CD4-positive, alpha-beta T cell treated with Interferon gamma for 1 hour (primary cell): ENCODE measurements around the gene RNF183.
A peak's percentile ranks its signal among the peaks of the same experiment; 100 is the strongest.
"Not testable (repeated sequence)": the region's sequence is repeated elsewhere in the genome, so short reads cannot be mapped to it uniquely, and the experiment has no call there.

ENCODE experiments used
- DNase-seq: peaks from one replicate; pipeline ENCODE4 v3.0.0-alpha.2; 2020

RNF183 gene

GRCh38 chr9:113315231-113315630 lies 12.1 kb upstream of the RNF183 start:
- no peak for DNase-seq

DNA sequence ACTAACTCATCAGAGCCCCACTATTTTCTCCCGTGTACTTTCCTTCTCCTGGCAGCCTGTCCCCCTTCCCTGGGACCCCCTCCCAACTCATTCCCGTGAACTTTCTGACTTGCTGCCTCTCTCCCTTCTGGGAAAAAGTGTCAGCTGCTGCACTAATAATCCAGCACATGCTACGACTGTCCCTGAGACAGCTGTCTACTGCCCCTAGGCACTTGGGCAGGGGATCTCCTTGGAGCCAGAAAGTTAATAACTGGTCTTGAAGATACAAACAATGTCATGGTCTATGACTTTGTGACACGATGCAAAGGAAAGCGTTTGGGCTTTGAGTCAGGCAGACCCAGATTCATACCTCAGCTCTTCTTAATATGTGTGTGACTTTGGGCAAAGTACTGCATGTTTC lies 10.1 kb upstream of the RNF183 start:
- no peak for DNase-seq

- no peak for DNase-seq
Observed at GRCh38 chr9:113311961-113312360, 8.8 kb upstream of the RNF183 start.

DNA sequence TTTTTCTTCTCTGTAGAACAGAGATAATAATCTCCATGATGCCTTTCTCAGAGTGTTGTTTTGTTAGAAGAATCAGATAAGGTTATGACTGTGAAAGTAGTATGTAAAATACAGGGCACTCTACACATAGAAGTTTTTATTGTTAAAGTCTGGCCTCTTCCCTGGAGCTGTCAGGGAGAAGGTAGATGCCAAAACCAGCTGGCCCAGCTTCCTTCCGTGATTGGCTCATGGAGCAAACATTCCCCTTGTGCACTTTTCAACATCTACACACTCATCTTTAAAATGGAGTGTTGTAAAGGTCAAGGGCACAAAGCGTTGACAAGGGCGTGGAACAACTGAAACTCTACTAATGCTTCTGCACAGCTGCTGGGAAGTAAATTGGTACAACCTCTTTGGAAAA lies 7.4 kb upstream of the RNF183 start:
- no peak for DNase-seq

GRCh38 chr9:113309204-113309813 lies 6.1 kb upstream of the RNF183 start:
- no peak for DNase-seq

GRCh38 chr9:113307396-113307975 lies 4.3 kb upstream of the RNF183 start:
- DNase-seq: no peak

- no peak for DNase-seq
Observed at GRCh38 chr9:113306566-113306965, 3.4 kb upstream of the RNF183 start.

GRCh38 chr9:113301548-113301947 lies 1.6 kb downstream of the RNF183 start:
- DNase-seq: no peak

GRCh38 chr9:113299800-113300292 lies 3.3 kb downstream of the RNF183 start:
- DNase-seq: no peak

DNA sequence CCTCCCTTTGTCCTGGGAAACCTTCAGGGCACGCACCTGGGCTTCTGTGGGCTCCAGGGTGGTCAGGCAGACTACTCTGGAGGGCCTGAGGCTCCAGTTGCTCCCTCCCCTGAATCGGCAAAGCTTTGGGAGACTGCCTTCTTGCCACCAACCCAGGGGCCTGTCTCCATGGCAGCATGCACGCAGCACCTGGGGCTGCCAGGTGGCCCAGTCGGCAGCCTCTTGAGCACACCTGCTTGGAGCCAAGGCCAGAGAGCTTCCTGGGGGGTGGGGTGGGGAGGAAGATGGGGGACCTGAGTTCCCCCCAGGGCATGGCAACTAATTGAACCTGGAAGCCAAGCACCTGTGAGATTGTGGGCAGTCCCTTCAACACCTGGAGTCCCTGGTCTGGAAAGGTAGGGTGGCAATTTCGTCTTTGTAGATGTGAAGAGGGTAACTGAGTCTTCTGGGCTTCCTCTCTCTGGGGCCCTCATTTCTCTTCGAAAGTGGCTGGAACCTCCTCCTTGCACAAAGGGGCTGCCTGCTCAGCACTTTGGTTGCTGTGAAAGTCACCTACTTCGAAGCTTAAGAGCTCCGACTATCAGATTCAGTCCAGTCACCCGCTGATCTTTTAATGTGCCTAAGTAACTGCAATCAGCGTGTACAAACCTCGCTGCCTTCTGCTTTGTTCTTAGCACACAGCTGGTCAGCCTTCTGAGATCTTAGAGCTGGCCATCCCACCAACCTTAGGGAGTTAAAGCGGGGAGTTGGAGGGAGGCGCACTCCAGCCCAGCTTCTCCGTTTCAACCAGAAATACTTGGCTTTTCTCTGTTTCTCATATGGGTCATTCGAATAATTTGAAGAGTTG lies 4.0 kb downstream of the RNF183 start:
- DNase-seq: no peak

GRCh38 chr9:113298311-113298710 lies 4.9 kb downstream of the RNF183 start:
- no peak for DNase-seq

DNA sequence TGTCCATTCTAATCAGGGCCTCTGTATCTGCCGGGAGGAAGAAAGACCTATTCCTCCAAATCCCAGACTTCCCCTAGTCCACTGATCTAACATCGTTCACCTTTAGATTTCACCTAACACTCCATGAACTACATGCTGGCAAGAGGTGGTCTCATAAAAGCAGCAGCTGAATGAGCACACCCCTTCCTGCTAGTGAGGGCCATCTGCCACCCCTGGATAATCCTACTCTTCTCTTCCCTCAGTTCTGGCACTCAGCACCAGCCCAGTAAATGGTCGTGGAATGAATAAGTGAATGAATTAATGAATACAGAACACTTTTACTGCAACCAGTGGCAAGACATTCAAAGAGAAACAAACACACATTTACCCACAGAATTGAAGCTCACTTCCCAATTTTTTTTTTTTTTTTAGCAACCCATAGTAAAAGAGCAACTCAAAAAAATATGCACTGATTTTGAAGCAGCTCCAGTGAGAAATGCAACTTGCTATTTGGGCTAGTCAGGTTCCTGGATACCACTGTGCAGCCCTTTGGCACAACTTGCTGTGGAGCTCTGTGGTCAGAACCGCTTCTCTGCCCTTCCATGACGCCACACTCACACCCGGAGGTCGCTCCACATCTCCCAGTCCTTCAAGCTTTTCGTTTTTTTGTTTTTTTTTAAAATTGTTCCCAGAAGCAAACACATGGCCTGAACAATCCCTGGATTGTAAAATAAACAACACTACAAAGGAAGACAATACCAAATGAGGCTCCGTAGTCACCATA lies 6.2 kb downstream of the RNF183 start:
- no peak for DNase-seq

- DNase-seq: not testable (repeated sequence)
Observed at GRCh38 chr9:113296247-113296646, 6.9 kb downstream of the RNF183 start.

GRCh38 chr9:113293285-113293878 lies 9.8 kb downstream of the RNF183 start:
- DNase-seq: no peak

- DNase-seq: no peak
Observed at GRCh38 chr9:113290052-113290607, 13.0 kb downstream of the RNF183 start.

DNA sequence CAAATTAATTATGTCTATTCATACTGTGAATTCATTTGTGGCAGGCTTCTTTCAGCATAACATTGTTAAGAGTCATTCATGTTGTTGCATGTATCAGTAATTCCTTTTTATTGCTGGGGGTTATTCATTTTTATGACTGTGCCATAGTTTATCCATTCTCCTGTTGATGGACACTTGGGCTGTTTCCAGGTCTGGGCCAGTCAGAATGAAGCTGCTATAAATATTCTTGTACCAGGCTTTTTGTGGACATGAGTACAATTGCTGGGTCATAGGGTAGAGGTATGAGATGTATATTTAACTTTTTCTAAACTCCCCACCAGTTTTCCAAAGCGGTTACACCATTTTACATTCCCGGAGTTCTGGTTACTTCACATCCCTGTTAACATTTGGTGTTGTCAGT lies 14.1 kb downstream of the RNF183 start:
- DNase-seq: no peak

DNA sequence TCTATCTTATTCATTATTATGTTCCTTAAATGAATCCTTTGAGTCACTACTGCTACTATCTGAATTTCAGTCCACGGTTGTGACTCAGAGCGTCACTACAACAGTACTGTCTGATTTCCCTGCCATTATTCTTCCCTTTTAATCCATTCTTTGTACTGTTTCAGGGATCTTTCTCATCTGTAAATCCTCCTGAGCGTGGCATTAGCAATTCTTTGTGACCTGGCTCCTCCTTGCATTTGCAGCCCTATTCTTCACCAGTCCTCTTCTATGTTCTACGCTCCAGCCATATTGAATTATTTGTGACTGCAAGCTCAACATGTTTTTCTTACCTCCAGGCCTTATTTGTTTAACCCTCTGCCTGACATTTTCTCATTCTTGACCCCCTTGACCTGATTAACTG lies 21.8 kb downstream of the RNF183 start:
- DNase-seq: no peak

DNA sequence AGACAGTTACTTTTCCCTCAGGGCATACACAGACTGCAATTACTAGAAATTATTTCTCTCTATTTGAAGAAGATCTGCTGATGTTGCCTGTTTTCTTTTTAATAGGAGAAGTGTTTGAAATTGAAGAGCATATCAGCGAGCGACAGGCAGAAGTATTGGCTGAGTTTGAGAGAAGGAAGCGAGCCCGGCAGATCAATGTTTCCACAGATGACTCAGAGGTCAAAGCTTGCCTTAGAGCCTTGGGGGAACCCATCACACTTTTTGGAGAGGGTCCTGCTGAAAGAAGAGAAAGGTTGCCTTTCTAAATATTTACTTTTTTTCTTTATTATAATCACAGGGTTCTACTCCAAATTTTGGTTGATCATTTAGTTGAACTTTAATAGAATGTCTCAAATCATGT lies 24.3 kb downstream of the RNF183 start:
- no peak for DNase-seq

DNA sequence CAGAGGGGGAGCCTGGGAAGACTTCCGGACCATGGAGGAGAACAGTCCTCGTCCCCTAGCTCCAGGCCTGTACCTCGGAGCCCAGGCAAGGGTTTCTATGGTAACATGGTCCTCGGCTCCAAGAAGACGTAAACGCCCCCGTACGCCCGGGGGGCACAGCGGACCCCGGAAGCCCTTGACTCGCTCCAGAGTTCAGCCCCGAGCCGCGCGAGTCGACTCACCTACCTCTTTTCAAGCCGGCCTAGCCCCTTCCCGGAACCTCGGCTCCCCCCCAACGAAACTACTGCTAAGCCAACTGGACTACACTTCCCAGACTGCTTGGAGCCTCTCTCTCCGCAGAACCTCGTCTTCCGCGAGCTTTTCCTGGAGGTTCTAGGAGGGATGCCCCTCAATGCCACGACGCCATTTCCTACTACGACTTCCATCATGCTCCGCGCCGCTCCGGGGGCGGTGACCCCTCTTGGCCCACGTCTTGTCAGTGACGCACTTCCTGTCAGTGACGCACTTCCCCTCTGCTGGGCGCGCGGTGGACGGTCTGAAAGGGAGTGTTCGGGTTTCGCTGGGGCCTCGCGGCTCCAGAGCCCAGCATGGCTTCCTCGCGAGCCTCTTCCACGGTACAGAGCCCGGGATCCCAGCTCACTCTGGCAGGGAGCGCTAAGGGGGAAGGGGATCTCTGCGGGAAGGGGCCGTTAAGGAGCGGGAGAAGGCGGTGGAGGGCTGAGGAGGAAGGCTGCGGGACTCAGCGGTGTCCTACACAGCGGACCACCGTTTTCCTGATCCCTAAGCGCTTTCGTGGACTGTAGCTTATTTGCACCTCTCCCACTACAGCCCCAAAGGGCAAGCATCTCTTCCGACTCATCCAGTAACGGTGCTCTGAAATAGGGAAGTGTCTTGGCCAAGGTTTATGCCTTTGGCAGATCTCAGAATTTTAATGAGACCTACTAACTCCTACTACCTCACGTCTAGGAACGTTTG lies 27.7 kb downstream of the RNF183 start, which contains the start of the genes CDC26 and PRPF4:
Gene CDC26 (minus strand): TSS at position 416 of the 975 bp plus-strand sequence. CDS start 3,065 bp downstream, outside the sequence.
Gene PRPF4 (plus strand): TSS at position 502 of the 975 bp plus-strand sequence. CDS start 86 bp downstream, at position 588.
- DNase-seq: peak; percentile 95

GRCh38 chr9:113274474-113275156 lies 28.6 kb downstream of the RNF183 start:
- no peak for DNase-seq
